Activated naive CD8-positive, alpha-beta T cell (primary cell): ENCODE measurements around the gene KAZN.
A peak's percentile ranks its signal among the peaks of the same experiment; 100 is the strongest.
"Not testable (repeated sequence)": the region's sequence is repeated elsewhere in the genome, so short reads cannot be mapped to it uniquely, and the experiment has no call there.

Experiments
- H3K27ac Mint-ChIP-seq: one replicate; pipeline ENCODE4 v1.8.0; 2021; ENCODE audit warnings: mixed read lengths
- H3K27me3 Mint-ChIP-seq: one replicate; pipeline ENCODE4 v1.8.0; 2021; ENCODE audit warnings: mixed read lengths
- H3K36me3 Mint-ChIP-seq: one replicate; pipeline ENCODE4 v1.8.0; 2021; ENCODE audit warnings: mixed read lengths
- H3K4me1 Mint-ChIP-seq: one replicate; pipeline ENCODE4 v1.8.0; 2021; ENCODE audit warnings: low read depth, mixed read lengths
- H3K4me3 Mint-ChIP-seq: one replicate; pipeline ENCODE4 v1.8.0; 2021; ENCODE audit warnings: mild to moderate bottlenecking, mixed read lengths
- H3K9me3 Mint-ChIP-seq: one replicate; pipeline ENCODE4 v1.8.0; 2021; ENCODE audit warnings: low read depth, mixed read lengths

Gene KAZN

GRCh38 chr1:14954210-14954609, 355.7 kb downstream of the KAZN start:
- H3K4me1 Mint-ChIP-seq = no peaks in the 10 kb centered on the region
- H3K9me3 Mint-ChIP-seq = no peaks in the 10 kb centered on the region
- no peak overlapping the region for H3K27ac Mint-ChIP-seq
- no peaks in the 10 kb centered on the region for H3K36me3 Mint-ChIP-seq
- no peak overlapping the region for H3K4me3 Mint-ChIP-seq
- no peaks in the 10 kb centered on the region for H3K27me3 Mint-ChIP-seq

- no peaks in the 10 kb centered on the region for H3K4me1 Mint-ChIP-seq
- H3K9me3 Mint-ChIP-seq = no peaks in the 10 kb centered on the region
- H3K36me3 Mint-ChIP-seq = no peaks in the 10 kb centered on the region
- H3K27ac Mint-ChIP-seq = no peak overlapping the region
- H3K4me3 Mint-ChIP-seq = no peak overlapping the region
- no peaks in the 10 kb centered on the region for H3K27me3 Mint-ChIP-seq
Observed at GRCh38 chr1:14954930-14955329, 356.4 kb downstream of the KAZN start.

GRCh38 chr1:14955402-14955801, 356.9 kb downstream of the KAZN start:
- Mint-ChIP-seq H3K36me3 (no peaks in the 10 kb centered on the region), H3K4me3 (no peak overlapping the region), H3K9me3 (no peaks in the 10 kb centered on the region), H3K27me3 (no peaks in the 10 kb centered on the region), H3K4me1 (no peaks in the 10 kb centered on the region), H3K27ac (no peak overlapping the region)

- Mint-ChIP-seq H3K27me3 (no peaks in the 10 kb centered on the region), H3K4me3 (no peak overlapping the region), H3K27ac (no peak overlapping the region), H3K9me3 (no peaks in the 10 kb centered on the region), H3K36me3 (no peaks in the 10 kb centered on the region), H3K4me1 (no peaks in the 10 kb centered on the region)
Observed at GRCh38 chr1:14955976-14956375, 357.5 kb downstream of the KAZN start.

GRCh38 chr1:14956579-14957195, 358.2 kb downstream of the KAZN start:
- no peaks in the 10 kb centered on the region for H3K4me1 Mint-ChIP-seq
- H3K9me3 Mint-ChIP-seq = no peaks in the 10 kb centered on the region
- no peaks in the 10 kb centered on the region for H3K36me3 Mint-ChIP-seq
- H3K4me3 Mint-ChIP-seq = no peak overlapping the region
- no peak overlapping the region for H3K27ac Mint-ChIP-seq
- no peaks in the 10 kb centered on the region for H3K27me3 Mint-ChIP-seq

GRCh38 chr1:14957375-14958098, 359.1 kb downstream of the KAZN start:
- H3K36me3 Mint-ChIP-seq = no peaks in the 10 kb centered on the region
- H3K27me3 Mint-ChIP-seq = no peaks in the 10 kb centered on the region
- H3K27ac Mint-ChIP-seq = no peak overlapping the region
- no peaks in the 10 kb centered on the region for H3K4me1 Mint-ChIP-seq
- no peak overlapping the region for H3K4me3 Mint-ChIP-seq
- no peaks in the 10 kb centered on the region for H3K9me3 Mint-ChIP-seq

GRCh38 chr1:14958249-14959058, 360.0 kb downstream of the KAZN start:
- H3K4me3 Mint-ChIP-seq = no peak overlapping the region
- no peaks in the 10 kb centered on the region for H3K36me3 Mint-ChIP-seq
- H3K27me3 Mint-ChIP-seq = no peaks in the 10 kb centered on the region
- no peaks in the 10 kb centered on the region for H3K9me3 Mint-ChIP-seq
- H3K27ac Mint-ChIP-seq = no peak overlapping the region
- no peaks in the 10 kb centered on the region for H3K4me1 Mint-ChIP-seq

- Mint-ChIP-seq H3K27me3 (no peaks in the 10 kb centered on the region), H3K4me1 (no peaks in the 10 kb centered on the region), H3K9me3 (no peaks in the 10 kb centered on the region), H3K4me3 (no peak overlapping the region), H3K27ac (no peak overlapping the region), H3K36me3 (no peaks in the 10 kb centered on the region)
Observed at GRCh38 chr1:14959059-14959694, 360.7 kb downstream of the KAZN start.

- no peak overlapping the region for H3K27ac Mint-ChIP-seq
- no peaks in the 10 kb centered on the region for H3K9me3 Mint-ChIP-seq
- H3K4me1 Mint-ChIP-seq = no peaks in the 10 kb centered on the region
- H3K36me3 Mint-ChIP-seq = no peaks in the 10 kb centered on the region
- H3K27me3 Mint-ChIP-seq = no peaks in the 10 kb centered on the region
- H3K4me3 Mint-ChIP-seq = no peak overlapping the region
Observed at GRCh38 chr1:14961661-14962267, 363.3 kb downstream of the KAZN start.

- H3K9me3 Mint-ChIP-seq = no peaks in the 10 kb centered on the region
- H3K4me1 Mint-ChIP-seq = no peaks in the 10 kb centered on the region
Observed at GRCh38 chr1:14962407-14962806, 363.9 kb downstream of the KAZN start.

GRCh38 chr1:14963791-14964710, 365.6 kb downstream of the KAZN start:
- not testable (repeated sequence) for H3K27me3 Mint-ChIP-seq, H3K27ac Mint-ChIP-seq, H3K4me1 Mint-ChIP-seq, H3K36me3 Mint-ChIP-seq, H3K9me3 Mint-ChIP-seq, H3K4me3 Mint-ChIP-seq

More at GRCh38 chr1:14962407-14962806, 363.9 kb downstream of the KAZN start:
- Mint-ChIP-seq H3K36me3 (no peaks in the 10 kb centered on the region), H3K27ac (no peak overlapping the region), H3K4me3 (no peak overlapping the region), H3K27me3 (no peaks in the 10 kb centered on the region)

GRCh38 chr1:14964711-14965055, 366.2 kb downstream of the KAZN start:
- Mint-ChIP-seq H3K27ac (no peak overlapping the region), H3K4me1 (peaks cover 9% of the 10 kb centered on the region), H3K9me3 (no peaks in the 10 kb centered on the region), H3K4me3 (no peak overlapping the region), H3K27me3 (no peaks in the 10 kb centered on the region), H3K36me3 (no peaks in the 10 kb centered on the region)

GRCh38 chr1:14968251-14968851, 369.9 kb downstream of the KAZN start:
- peaks cover 1% of the 10 kb centered on the region for H3K27me3 Mint-ChIP-seq
- H3K27ac Mint-ChIP-seq = no peak overlapping the region
- H3K36me3 Mint-ChIP-seq = no peaks in the 10 kb centered on the region
- H3K9me3 Mint-ChIP-seq = no peaks in the 10 kb centered on the region
- H3K4me1 Mint-ChIP-seq = peaks cover 19% of the 10 kb centered on the region
- H3K4me3 Mint-ChIP-seq = no peak overlapping the region

GRCh38 chr1:14969006-14969405, 370.5 kb downstream of the KAZN start:
- peaks cover 19% of the 10 kb centered on the region for H3K4me1 Mint-ChIP-seq
- no peaks in the 10 kb centered on the region for H3K36me3 Mint-ChIP-seq
- peaks cover 4% of the 10 kb centered on the region for H3K27me3 Mint-ChIP-seq
- peak overlapping the region; percentile 16 for H3K27ac Mint-ChIP-seq
- H3K9me3 Mint-ChIP-seq = no peaks in the 10 kb centered on the region
- peak overlapping the region; percentile 64 for H3K4me3 Mint-ChIP-seq
